Caco-2 (cell line): ENCODE data around the gene VSX1. TPM values are rescaled to one million over a fixed set of nuclear protein-coding genes. Genes with fewer than 3 reads are reported as not detected.

Source experiments
- BruUV-seq: library from RNA; stranded (reverse); fragments of 400-500 nt; replicated peaks from 2 replicates; lab custom pipeline; 2021; lab: Mats Ljungman, UMichigan
- CTCF ChIA-PET: fragments of 300-600 bp; sonication (Branson Sonifier 250); formaldehyde crosslinking; loops from one replicate; lab custom pipeline; 2022; ENCODE audit warnings: antibody characterized with exemption; lab: Charles Lee
- POLR2A ChIA-PET: fragments of 300-600 bp; sonication (Branson Sonifier 250); formaldehyde crosslinking; loops from one replicate; lab custom pipeline; 2022; ENCODE audit warnings: antibody characterized with exemption; lab: Charles Lee
- DNase-seq, 2 experiments: peaks; one replicate each; pipeline versions ENCODE4 v3.0.0 to v3.0.0-alpha.2; 2020 to 2022
- H3K27me3 ChIP-seq: replicated peaks from 2 replicates; pipeline ENCODE4 v1.6.0; 2011; ENCODE audit warnings: low read length; ENCODE audit not compliant: control insufficient read depth, insufficient read depth
- H3K36me3 ChIP-seq: 2 replicates; pipeline ENCODE4 v1.5.1; 2011; ENCODE audit warnings: low read length; ENCODE audit not compliant: control insufficient read depth, insufficient read depth
- H3K4me1 ChIP-seq: fragments of 250-450 bp; sonication (Bioruptor Pico); 2 replicates; pipeline ENCODE4 v1.5.1; 2020; ENCODE audit warnings: mild to moderate bottlenecking
- H3K4me3 ChIP-seq: 2 replicates; pipeline ENCODE4 v1.5.1; 2011; ENCODE audit warnings: low read depth, mild to moderate bottlenecking, control low read depth, low read length
- H3K9me3 ChIP-seq: fragments of 250-450 bp; sonication (Bioruptor Pico); 2 replicates; pipeline ENCODE4 v1.5.1; 2020; ENCODE audit warnings: mild to moderate bottlenecking, moderate library complexity
- H3K27ac Mint-ChIP-seq: one replicate; pipeline ENCODE4 v1.8.0; 2022; ENCODE audit warnings: mixed read lengths; ENCODE audit not compliant: unreplicated experiment
- H3K27me3 Mint-ChIP-seq: one replicate; pipeline ENCODE4 v1.8.0; 2022; ENCODE audit warnings: mixed read lengths; ENCODE audit not compliant: insufficient read depth, unreplicated experiment
- H3K36me3 Mint-ChIP-seq: one replicate; pipeline ENCODE4 v1.8.0; 2022; ENCODE audit warnings: mild to moderate bottlenecking, mixed read lengths; ENCODE audit not compliant: insufficient read depth, unreplicated experiment
- H3K4me1 Mint-ChIP-seq: one replicate; pipeline ENCODE4 v1.8.0; 2022; ENCODE audit warnings: low read depth, mixed read lengths; ENCODE audit not compliant: unreplicated experiment
- H3K4me3 Mint-ChIP-seq: one replicate; pipeline ENCODE4 v1.8.0; 2022; ENCODE audit warnings: mild to moderate bottlenecking, moderate library complexity, mixed read lengths; ENCODE audit not compliant: unreplicated experiment
- H3K9me3 Mint-ChIP-seq: one replicate; pipeline ENCODE4 v1.8.0; 2022; ENCODE audit warnings: mixed read lengths; ENCODE audit not compliant: unreplicated experiment
- CTCF ChIP-seq, 2 experiments: fragments of 200-600 bp in 1 of 2; IDR thresholded peaks; 1 replicate in 1 of 2; 2 replicates in 1 of 2; pipeline versions ENCODE4 v1.5.1 to v1.8.0; 2011 to 2022; ENCODE audit warnings: antibody characterized with exemption in 1 of 2, control low read depth in 1 of 2, inconsistent platforms in 1 of 2, low read depth in 1 of 2, low read length in 1 of 2, mild to moderate bottlenecking in 1 of 2, moderate library complexity in 1 of 2; ENCODE audit not compliant: insufficient read depth in 1 of 2, severe bottlenecking in 1 of 2, unreplicated experiment in 1 of 2
- intact Hi-C: fragments of 100-400 bp; cut with micrococcal nuclease; formaldehyde crosslinking; loops from one replicate; pipeline ENCODE4 v1.10.0; 2022; ENCODE audit not compliant: unreplicated experiment
- total RNA-seq: library from RNA; stranded (reverse); gene quantifications from 2 replicates; pipeline ENCODE4 v1.2.3, GENCODE V29; 2022

VSX1 gene
- total RNA-seq, 1 experiment from 2014 or later, result not detected

GRCh38 chr20:25043499-25044260 lies 38.3 kb downstream of the VSX1 start:
- Mint-ChIP-seq H3K4me1 (no peaks in the 10 kb centered on the region), H3K9me3 (no peaks in the 10 kb centered on the region), H3K36me3 (peaks cover 26% of the 10 kb centered on the region), H3K27me3 (no peaks in the 10 kb centered on the region), H3K27ac (no peak overlapping the region), H3K4me3 (no peak overlapping the region)
- CTCF ChIA-PET, result interaction anchor here (1.7 kb wide), 1 partner anchor 10 kb away, joined by 3 read pairs; no protein-coding TSS in a partner anchor
- DNase-seq, result no peak
- peaks cover 3% of the 10 kb centered on the region for H3K36me3 ChIP-seq
- H3K9me3 ChIP-seq, result no peaks in the 10 kb centered on the region
- BruUV-seq, result no TSS peak
- H3K27me3 ChIP-seq, result no peaks in the 10 kb centered on the region
- POLR2A ChIA-PET, result no interaction called here
- no peak for TF ChIP-seq CTCF (IDR thresholded peaks at IDR 0.05; ENCODE audit: insufficient read depth in 1 of 2, low read depth in 1 of 2, low read length in 1 of 2, severe bottlenecking in 1 of 2, unreplicated experiment in 1 of 2)
- H3K4me3 ChIP-seq, result no peak overlapping the region
- intact Hi-C loops, result no loop called here
- H3K4me1 ChIP-seq, result no peaks in the 10 kb centered on the region

GRCh38 chr20:25042531-25043498 lies 39.1 kb downstream of the VSX1 start:
- H3K4me1 ChIP-seq, result no peaks in the 10 kb centered on the region
- H3K36me3 ChIP-seq, result peaks cover 3% of the 10 kb centered on the region
- BruUV-seq, result no TSS peak
- POLR2A ChIA-PET, result no interaction called here
- TF ChIP-seq CTCF (IDR thresholded peaks at IDR 0.05; ENCODE audit: insufficient read depth in 1 of 2, low read depth in 1 of 2, low read length in 1 of 2, severe bottlenecking in 1 of 2, unreplicated experiment in 1 of 2), result no peak
- Mint-ChIP-seq H3K9me3 (no peaks in the 10 kb centered on the region), H3K4me1 (no peaks in the 10 kb centered on the region), H3K27me3 (no peaks in the 10 kb centered on the region), H3K36me3 (peaks cover 33% of the 10 kb centered on the region), H3K27ac (no peak overlapping the region), H3K4me3 (no peak overlapping the region)
- no peaks in the 10 kb centered on the region for H3K9me3 ChIP-seq
- intact Hi-C loops, result no loop called here
- H3K4me3 ChIP-seq, result no peak overlapping the region
- H3K27me3 ChIP-seq, result no peaks in the 10 kb centered on the region
- CTCF ChIA-PET, result no interaction called here
- no peak for DNase-seq

- Histone ChIP-seq H3K4me3 (no peak overlapping the region), H3K27me3 (no peaks in the 10 kb centered on the region), H3K9me3 (no peaks in the 10 kb centered on the region), H3K4me1 (no peaks in the 10 kb centered on the region), H3K36me3 (peaks cover 4% of the 10 kb centered on the region)
- TF ChIP-seq CTCF (IDR thresholded peaks at IDR 0.05; ENCODE audit: insufficient read depth in 1 of 2, low read depth in 1 of 2, low read length in 1 of 2, severe bottlenecking in 1 of 2, unreplicated experiment in 1 of 2), result no peak
- H3K27ac Mint-ChIP-seq, result no peak overlapping the region
- no TSS peak for BruUV-seq
- H3K9me3 Mint-ChIP-seq, result no peaks in the 10 kb centered on the region
- no peak for DNase-seq
- no peaks in the 10 kb centered on the region for H3K27me3 Mint-ChIP-seq
- H3K36me3 Mint-ChIP-seq, result peaks cover 38% of the 10 kb centered on the region
- H3K4me1 Mint-ChIP-seq, result no peaks in the 10 kb centered on the region
- POLR2A ChIA-PET, result no interaction called here
- H3K4me3 Mint-ChIP-seq, result no peak overlapping the region
- CTCF ChIA-PET, result no interaction called here
- intact Hi-C loops, result no loop called here
Measured at GRCh38 chr20:25041813-25042530, 40.0 kb downstream of the VSX1 start.
